ENCODE data around the gene NXT1. TPM values are rescaled to one million over a fixed set of nuclear protein-coding genes. Genes with fewer than 3 reads are reported as not detected.

Gene NXT1
- total RNA-seq, 1 donor from 2014 or later, result 21.2 TPM

DNA sequence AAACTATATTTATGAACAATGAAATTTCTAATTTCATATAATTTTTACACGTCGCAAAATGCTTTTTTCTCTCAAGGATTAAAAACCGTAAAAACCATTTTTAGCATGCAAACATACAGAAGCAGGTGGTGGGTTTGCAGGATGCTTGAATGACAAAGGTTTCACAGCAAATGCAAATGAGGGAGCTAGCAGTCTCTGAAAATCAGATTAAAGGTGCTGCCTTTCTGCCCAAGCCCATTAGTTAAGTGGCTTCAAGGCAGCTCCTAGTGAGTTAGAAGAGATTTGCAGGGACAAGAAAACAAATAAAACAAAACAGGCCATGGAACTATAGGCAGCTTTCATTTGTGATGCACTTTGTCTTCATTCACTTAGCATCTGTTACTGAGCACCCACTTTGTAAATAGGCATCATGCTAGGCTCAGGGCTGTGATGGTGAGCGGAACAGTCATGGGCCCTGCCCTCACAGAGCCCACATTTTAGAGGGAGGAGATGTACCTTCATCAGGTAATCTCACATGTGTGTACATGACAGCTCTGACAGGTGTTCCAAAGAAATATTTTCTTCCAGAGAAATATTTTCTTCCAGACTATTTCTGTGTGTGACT lies 41.2 kb downstream of the NXT1 start:
- DNase-seq (ENCODE audit: low spot score, unreplicated experiment), result no peak
- TF ChIP-seq, protein P1, sequence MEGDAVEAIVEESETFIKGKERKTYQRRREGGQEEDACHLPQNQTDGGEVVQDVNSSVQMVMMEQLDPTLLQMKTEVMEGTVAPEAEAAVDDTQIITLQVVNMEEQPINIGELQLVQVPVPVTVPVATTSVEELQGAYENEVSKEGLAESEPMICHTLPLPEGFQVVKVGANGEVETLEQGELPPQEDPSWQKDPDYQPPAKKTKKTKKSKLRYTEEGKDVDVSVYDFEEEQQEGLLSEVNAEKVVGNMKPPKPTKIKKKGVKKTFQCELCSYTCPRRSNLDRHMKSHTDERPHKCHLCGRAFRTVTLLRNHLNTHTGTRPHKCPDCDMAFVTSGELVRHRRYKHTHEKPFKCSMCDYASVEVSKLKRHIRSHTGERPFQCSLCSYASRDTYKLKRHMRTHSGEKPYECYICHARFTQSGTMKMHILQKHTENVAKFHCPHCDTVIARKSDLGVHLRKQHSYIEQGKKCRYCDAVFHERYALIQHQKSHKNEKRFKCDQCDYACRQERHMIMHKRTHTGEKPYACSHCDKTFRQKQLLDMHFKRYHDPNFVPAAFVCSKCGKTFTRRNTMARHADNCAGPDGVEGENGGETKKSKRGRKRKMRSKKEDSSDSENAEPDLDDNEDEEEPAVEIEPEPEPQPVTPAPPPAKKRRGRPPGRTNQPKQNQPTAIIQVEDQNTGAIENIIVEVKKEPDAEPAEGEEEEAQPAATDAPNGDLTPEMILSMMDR (IDR thresholded peaks at IDR 0.05; ENCODE audit: unreplicated experiment), result no peak
- no peak overlapping the region for H3K27ac Mint-ChIP-seq
- no peak overlapping the region for H3K4me3 Mint-ChIP-seq (ENCODE audit: low read depth)
- H3K4me1 Mint-ChIP-seq (ENCODE audit: low read depth), result no peaks in the 10 kb centered on the region
- peaks cover 32% of the 10 kb centered on the region for H3K36me3 Mint-ChIP-seq (ENCODE audit: insufficient read depth)
- H3K9me3 Mint-ChIP-seq (ENCODE audit: low read depth), result peaks cover 5% of the 10 kb centered on the region
- no peaks in the 10 kb centered on the region for H3K27me3 Mint-ChIP-seq

DNA sequence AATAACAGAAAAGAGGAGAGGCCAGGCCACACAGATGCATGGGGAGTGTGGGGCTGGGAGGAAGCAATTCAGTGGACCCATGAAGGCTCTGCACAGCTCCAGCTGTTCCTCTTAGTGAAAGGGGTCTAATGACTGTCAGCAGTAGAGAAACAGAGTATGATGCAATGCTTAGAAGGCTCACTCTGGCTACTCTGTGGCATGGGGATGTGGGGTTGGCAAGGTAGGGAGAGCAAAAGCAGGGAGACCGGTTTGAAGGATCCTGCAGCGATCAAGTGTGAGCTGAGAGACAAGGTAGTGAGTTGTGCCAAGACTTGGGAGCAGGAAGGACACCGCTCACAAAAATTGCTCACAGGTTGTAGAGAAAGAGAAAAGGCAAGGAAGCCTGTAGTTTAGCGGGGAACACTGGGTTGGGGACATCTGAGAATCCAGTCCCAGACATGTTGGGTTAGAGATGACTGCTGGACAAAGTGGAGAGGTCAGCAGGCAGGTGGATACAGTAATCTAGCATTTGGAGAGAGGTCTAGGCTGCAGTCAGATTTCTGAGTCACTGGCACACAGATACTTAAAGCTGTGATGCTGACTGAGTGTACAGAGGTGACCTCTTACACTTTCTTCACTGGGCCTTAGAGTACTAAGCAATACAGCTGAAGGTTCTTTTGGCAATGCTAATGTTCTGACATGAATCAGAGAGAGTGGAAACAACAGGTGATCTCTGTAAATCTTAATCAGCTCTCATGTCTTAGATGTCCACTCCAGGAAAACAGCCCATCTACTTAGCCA lies 43.6 kb downstream of the NXT1 start:
- no peak overlapping the region for H3K27ac Mint-ChIP-seq

DNA sequence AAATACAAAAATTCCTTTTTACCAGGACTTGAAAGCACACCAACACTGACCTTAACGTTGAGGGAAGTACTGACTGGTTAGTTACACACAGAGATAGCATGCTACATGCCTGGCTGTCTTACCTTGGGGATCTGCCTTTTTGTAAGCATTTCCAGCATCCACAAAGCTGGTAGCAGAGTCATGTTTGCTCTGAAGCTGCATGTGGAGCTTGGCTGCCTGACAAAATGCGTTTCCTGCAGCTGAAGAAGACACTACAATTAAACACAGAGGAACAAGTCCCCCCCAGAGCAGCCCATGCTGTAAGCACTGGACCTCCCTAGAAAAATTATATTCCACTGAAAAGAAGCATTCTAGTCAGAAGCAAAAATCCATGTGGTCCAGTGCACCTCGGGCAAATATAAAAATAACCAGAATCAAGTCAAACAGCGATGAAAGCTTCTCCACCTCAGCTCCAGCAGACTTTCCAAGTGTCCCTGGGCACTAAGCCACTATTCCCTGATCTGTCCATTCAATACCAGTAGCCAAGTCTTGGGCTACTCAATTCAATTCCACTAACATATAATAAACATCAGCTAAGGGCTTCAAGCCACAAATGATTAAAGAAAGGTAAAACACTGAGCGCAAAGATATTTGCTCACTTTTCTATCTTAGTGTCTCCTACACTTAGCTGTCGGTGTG lies 46.5 kb downstream of the NXT1 start:
- Mint-ChIP-seq H3K36me3 (ENCODE audit: insufficient read depth) (peaks cover 22% of the 10 kb centered on the region), H3K27ac (no peak overlapping the region), H3K9me3 (ENCODE audit: low read depth) (no peaks in the 10 kb centered on the region), H3K4me1 (ENCODE audit: low read depth) (no peaks in the 10 kb centered on the region), H3K27me3 (no peaks in the 10 kb centered on the region), H3K4me3 (ENCODE audit: low read depth) (no peak overlapping the region)
- TF ChIP-seq, protein P1 (IDR thresholded peaks at IDR 0.05; ENCODE audit: unreplicated experiment), result no peak
- no peak for DNase-seq (ENCODE audit: low spot score, unreplicated experiment)

More for the DNA sequence above, 43.6 kb downstream of the NXT1 start:
- Mint-ChIP-seq H3K36me3 (ENCODE audit: insufficient read depth) (peaks cover 22% of the 10 kb centered on the region), H3K4me3 (ENCODE audit: low read depth) (no peak overlapping the region), H3K9me3 (ENCODE audit: low read depth) (no peaks in the 10 kb centered on the region), H3K4me1 (ENCODE audit: low read depth) (no peaks in the 10 kb centered on the region), H3K27me3 (no peaks in the 10 kb centered on the region)
- TF ChIP-seq, protein P1 (IDR thresholded peaks at IDR 0.05; ENCODE audit: unreplicated experiment), result no peak
- no peak for DNase-seq (ENCODE audit: low spot score, unreplicated experiment)

GRCh38 chr20:23397961-23398360 lies 47.4 kb downstream of the NXT1 start:
- TF ChIP-seq, protein P1 (IDR thresholded peaks at IDR 0.05; ENCODE audit: unreplicated experiment), result no peak
- no peaks in the 10 kb centered on the region for H3K27me3 Mint-ChIP-seq
- peaks cover 21% of the 10 kb centered on the region for H3K36me3 Mint-ChIP-seq (ENCODE audit: insufficient read depth)
- H3K27ac Mint-ChIP-seq, result no peak overlapping the region
- H3K9me3 Mint-ChIP-seq (ENCODE audit: low read depth), result no peaks in the 10 kb centered on the region
- H3K4me1 Mint-ChIP-seq (ENCODE audit: low read depth), result no peaks in the 10 kb centered on the region
- no peak for DNase-seq (ENCODE audit: low spot score, unreplicated experiment)
- no peak overlapping the region for H3K4me3 Mint-ChIP-seq (ENCODE audit: low read depth)

DNA sequence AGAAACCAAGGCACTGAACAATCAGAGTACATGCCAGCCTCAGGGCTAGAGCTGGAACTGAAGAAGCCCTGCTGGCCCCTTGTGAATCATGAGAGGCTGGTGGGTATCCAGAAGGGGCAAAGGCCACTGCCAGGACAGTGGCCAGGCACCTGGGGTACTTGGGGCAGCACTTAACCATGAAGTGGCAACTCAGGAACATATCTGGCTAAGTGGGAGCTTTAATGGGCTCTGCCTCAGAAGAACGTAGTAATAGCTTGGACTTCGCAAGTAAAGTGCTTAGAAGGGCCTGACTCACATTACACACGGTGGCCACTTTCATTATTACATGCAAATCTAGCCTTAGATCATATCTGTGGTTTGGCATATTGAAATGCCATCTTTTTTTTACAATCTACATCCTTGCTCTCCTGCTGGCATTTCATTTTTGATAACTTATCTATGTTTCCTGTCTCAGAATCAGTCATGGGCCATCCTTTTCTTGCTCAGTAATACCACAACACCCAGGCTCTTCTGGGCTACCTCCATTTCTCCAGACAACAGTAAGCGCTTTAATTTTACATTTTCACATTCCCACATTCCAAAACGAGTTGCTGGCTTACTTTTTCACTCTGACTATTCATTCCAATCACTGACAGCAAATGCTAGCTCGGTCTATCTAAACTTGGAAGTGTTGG lies 49.1 kb downstream of the NXT1 start:
- H3K4me1 Mint-ChIP-seq (ENCODE audit: low read depth), result no peaks in the 10 kb centered on the region
- H3K9me3 Mint-ChIP-seq (ENCODE audit: low read depth), result no peaks in the 10 kb centered on the region
- no peak for DNase-seq (ENCODE audit: low spot score, unreplicated experiment)
- no peak overlapping the region for H3K4me3 Mint-ChIP-seq (ENCODE audit: low read depth)
- peaks cover 10% of the 10 kb centered on the region for H3K36me3 Mint-ChIP-seq (ENCODE audit: insufficient read depth)
- H3K27me3 Mint-ChIP-seq, result no peaks in the 10 kb centered on the region
- TF ChIP-seq, protein P1 (IDR thresholded peaks at IDR 0.05; ENCODE audit: unreplicated experiment), result peak; percentile 15
- no peak overlapping the region for H3K27ac Mint-ChIP-seq

Measured in progenitor cell of endocrine pancreas (in vitro differentiated cells).